AG10803 (cell line): Measurements from ENCODE around the gene CTAGE9.

Source experiments
- DNase-seq: peaks from one replicate; pipeline ENCODE4 v3.0.0; 2010; ENCODE audit warnings: low read depth
- H3K4me3 ChIP-seq: 2 replicates; pipeline ENCODE4 v1.5.1; 2011; ENCODE audit warnings: mild to moderate bottlenecking, low read length, control low read depth
- TF ChIP-seq, protein P1 (sequence below): conservative IDR thresholded peaks from 2 replicates; pipeline ENCODE4 v1.5.1; 2011; ENCODE audit warnings: mild to moderate bottlenecking, low read length, control low read depth, inconsistent platforms

CTAGE9 gene

DNA sequence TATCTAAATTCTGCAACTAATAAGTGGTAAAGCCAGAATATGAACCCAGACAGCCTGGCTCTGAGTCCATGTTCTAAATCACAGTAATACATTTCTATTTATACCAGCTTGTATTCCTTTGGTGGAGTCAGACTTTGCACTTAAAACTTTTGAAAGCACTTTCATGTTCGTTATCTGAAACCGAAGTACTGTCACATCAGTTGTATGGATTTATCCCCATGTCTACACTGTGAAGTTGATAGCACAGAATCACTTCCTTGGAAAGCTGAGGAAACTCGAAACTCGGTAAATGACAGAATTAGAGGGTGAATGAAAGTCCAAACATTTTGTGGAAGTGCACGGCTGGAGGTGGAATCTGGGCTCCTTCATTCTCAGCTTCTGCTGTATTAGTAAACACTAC, 28.3 kb upstream of the CTAGE9 start:
- TF ChIP-seq, protein P1, sequence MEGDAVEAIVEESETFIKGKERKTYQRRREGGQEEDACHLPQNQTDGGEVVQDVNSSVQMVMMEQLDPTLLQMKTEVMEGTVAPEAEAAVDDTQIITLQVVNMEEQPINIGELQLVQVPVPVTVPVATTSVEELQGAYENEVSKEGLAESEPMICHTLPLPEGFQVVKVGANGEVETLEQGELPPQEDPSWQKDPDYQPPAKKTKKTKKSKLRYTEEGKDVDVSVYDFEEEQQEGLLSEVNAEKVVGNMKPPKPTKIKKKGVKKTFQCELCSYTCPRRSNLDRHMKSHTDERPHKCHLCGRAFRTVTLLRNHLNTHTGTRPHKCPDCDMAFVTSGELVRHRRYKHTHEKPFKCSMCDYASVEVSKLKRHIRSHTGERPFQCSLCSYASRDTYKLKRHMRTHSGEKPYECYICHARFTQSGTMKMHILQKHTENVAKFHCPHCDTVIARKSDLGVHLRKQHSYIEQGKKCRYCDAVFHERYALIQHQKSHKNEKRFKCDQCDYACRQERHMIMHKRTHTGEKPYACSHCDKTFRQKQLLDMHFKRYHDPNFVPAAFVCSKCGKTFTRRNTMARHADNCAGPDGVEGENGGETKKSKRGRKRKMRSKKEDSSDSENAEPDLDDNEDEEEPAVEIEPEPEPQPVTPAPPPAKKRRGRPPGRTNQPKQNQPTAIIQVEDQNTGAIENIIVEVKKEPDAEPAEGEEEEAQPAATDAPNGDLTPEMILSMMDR, result no peak
- DNase-seq, result no peak

DNA sequence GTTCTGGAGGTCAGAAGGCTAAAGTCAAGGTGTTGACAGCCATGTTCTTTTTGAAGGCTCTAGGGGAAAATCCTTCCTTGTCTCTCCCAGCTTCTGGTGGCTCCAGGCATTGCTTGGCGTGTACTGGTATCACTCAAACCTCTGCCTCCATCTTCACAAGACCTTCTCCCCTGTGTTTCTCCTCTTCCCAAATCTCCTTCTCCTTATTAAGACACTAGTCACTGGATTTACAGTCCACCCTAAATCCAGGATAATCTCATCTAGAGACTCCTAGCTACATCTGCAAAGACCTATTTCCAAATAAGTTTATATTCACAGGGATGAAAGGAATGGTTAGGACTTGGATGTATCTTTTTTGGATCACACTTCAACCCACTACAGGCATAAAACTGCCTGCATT, 26.0 kb upstream of the CTAGE9 start:
- TF ChIP-seq, protein P1, result no peak
- H3K4me3 ChIP-seq, result no peak overlapping the region
- no peak for DNase-seq

More for the DNA sequence above, 28.3 kb upstream of the CTAGE9 start:
- H3K4me3 ChIP-seq, result no peak overlapping the region

DNA sequence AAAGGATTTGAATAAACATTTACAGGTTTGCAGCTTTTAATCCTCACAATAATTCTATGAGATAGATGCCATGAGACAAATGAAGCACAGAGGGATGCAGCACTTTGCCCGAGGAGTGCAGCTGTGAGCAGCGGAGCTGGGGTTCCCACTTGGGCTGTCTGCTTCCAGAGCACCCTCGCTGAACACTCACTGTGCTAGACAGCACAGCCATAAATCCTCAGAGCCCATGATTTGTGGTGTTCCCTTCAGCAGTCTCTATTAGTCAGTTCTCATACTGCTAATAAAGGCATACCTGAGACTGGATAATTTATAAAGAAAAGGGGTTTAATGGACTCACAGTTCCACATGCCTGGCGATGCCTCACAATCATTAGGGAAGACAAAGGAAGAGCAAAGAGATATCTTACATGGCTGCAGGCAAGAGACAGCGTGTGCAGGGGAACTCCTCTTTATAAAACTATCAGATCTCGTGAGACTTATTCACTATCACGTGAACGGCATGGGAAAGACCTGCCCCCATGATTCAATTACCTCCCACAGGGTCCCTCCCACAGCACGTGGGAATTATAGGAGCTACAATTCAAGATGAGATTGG, 25.3 kb upstream of the CTAGE9 start:
- H3K4me3 ChIP-seq, result no peak overlapping the region
- TF ChIP-seq, protein P1, result no peak
- DNase-seq, result no peak

DNA sequence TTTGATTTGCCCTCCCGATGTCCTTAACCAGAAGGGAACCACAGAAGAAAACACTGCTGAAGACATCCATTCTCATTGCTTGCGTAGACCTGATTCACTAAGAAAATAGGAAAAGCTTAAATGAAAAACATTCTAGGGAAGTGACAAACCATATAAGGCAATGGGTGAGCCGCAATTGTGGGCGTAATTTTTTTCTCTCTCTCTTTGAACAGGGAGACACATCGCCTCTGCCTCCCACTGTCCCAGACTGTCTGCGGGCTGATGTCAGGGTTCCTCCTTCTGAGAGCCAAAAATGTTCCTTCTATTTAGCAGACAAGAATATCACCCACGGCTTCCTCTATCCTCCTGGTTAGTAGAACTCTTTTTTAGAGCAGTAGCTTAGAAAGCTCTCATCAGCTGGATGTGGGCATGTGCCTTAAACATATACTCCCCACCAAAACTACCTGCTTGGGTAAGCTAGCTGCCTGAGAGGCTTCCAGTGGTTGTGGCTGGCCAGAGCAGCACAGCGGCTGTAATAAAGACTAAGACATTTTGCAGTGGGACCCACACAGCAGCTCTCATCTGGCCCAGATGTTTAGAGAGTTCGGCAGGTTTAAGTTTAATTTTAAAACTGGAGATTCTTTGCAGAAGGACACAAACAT, 22.7 kb upstream of the CTAGE9 start:
- TF ChIP-seq, protein P1, result no peak
- H3K4me3 ChIP-seq, result peak overlapping the region; percentile 20
- peak; percentile 77 for DNase-seq

DNA sequence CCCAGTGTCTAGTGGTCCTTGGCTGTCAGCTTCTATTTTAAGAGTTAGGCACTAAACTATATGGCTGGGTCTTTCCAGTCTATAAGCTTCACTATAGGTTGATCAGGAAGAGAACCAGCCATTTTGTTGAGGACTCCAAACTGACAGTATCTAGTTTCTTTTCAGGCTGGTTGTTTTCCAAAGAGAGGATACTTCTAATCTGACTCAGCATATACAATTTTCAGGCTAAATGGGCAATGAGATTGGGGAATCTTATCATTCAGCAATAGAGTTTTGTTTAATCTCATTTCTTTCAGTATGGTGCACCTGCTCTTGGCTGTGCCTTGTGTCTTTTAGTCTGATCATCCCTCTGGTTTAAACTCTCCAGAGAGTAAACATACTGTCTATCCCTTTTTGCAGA, 20.4 kb upstream of the CTAGE9 start:
- TF ChIP-seq, protein P1, result no peak
- no peak for DNase-seq
- no peak overlapping the region for H3K4me3 ChIP-seq

DNA sequence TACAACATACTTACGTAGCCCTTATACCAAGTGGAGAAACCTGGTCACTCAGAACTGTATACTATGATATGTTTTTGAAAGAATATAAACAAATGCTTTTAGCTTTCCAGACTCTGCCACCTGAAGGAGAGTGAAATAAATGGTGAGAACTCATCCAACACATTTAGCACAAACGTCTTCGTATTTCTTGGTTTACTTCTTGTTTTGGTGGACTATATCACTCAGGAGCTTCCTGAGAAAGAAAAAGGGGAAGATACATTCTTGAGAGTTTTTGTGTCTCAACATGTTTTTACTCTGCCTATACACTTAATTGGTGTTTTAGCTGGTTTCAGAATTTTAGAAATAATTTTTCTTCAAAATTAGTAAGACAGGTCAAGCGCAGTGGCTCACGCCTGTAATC, 19.4 kb upstream of the CTAGE9 start:
- TF ChIP-seq, protein P1, result no peak
- DNase-seq, result no peak
- H3K4me3 ChIP-seq, result no peak overlapping the region

DNA sequence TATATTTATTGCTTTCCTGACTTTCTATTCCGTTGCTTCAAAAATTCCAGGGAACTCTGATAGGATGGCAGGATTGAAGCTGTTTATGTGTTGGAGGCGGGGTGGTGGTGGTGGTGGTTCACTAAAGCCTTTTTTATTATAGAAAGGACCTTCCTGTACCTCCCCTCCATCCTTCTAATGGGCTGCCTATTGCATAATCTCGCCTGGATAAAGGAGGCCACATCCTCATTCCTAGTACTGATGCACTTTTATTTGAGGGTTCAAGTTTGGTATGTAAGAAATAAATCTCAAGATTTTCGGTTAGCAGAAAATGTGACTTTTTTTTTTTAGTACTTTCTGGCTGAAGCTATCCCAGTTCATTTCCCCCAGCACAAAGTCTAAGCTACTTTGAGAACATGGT, 18.7 kb upstream of the CTAGE9 start:
- no peak overlapping the region for H3K4me3 ChIP-seq
- TF ChIP-seq, protein P1, result no peak
- DNase-seq, result peak; percentile 63
